OCI-LY1 (cell line): ENCODE results near the gene OR2L3.

Experiments
- CTCF ChIP-seq: fragments of 200-600 bp; sonication (generic), shearing (Covaris generic); IDR thresholded peaks from 2 replicates; pipeline ENCODE4 v1.5.1; 2017; ENCODE audit warnings: mild to moderate bottlenecking, antibody characterized with exemption, low read length, moderate library complexity, mixed read lengths
- EZH2 ChIP-seq: fragments of 200-600 bp; sonication (generic), shearing (Covaris generic); IDR thresholded peaks from 2 replicates; pipeline ENCODE4 v1.8.0; 2017; ENCODE audit warnings: borderline replicate concordance, mixed run types, mild to moderate bottlenecking, antibody characterized with exemption, low read length, moderate library complexity, mixed read lengths

DNA sequence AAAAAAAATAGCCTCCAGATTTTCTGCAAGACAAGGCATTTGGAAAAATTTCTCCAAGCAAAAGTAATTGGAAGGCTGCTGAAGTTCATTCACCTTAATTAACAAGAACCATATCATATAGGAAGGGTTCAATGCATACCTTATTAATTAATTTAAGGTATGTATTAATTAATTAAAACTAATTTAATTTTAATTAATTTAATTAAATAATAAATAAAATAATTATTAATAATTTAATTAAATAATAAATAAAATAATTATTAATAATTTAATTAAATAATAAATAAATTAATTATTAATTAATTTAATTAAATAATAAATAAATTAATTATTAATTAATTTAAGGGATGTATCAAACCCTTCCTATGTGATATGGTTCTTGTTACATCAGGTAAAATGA lies 56.2 kb downstream of the OR2L3 start:
- no peak for TF ChIP-seq CTCF
- TF ChIP-seq EZH2 = no peak
